Peyer's patch (tissue), 4 donors: Measurements from ENCODE around the gene ADAMTS2. TPM values are rescaled to one million over a fixed set of nuclear protein-coding genes. Genes with fewer than 3 reads are reported as not detected.

Source experiments
- DNase-seq, 3 donors: peaks; one replicate each; pipeline ENCODE4 v3.0.0-alpha.2; 2017 to 2019
- H3K27ac ChIP-seq, 4 donors: fragments of 200-600 bp; sonication (generic); one replicate each; pipeline ENCODE4 v1.5.1; 2016 to 2019
- H3K27me3 ChIP-seq, 2 donors: fragments of 200-600 bp; sonication (generic); one replicate each; pipeline ENCODE4 v1.5.1; 2019
- H3K36me3 ChIP-seq, 3 donors: fragments of 200-600 bp; sonication (generic); one replicate each; pipeline ENCODE4 v1.5.1; 2016 to 2019
- H3K4me1 ChIP-seq, 4 donors: fragments of 200-600 bp; sonication (generic); one replicate each; pipeline ENCODE4 v1.5.1; 2016 to 2019
- H3K4me3 ChIP-seq, 4 donors: fragments of 200-600 bp; sonication (generic); 1 replicate in 3 of 4; 2 replicates in 1 of 4; pipeline ENCODE4 v1.5.1; 2016 to 2019; ENCODE audit warnings: mild to moderate bottlenecking in 1 of 4
- H3K9me3 ChIP-seq, 4 donors: fragments of 200-600 bp; sonication (generic); one replicate each; pipeline ENCODE4 v1.5.1; 2016 to 2019; ENCODE audit warnings: mild to moderate bottlenecking in 1 of 4
- POLR2A ChIP-seq, 2 donors: fragments of 450-650 bp; IDR thresholded peaks; one replicate each; pipeline ENCODE4 v1.5.1; 2017; ENCODE audit warnings: antibody characterized with exemption in 2 of 2, mild to moderate bottlenecking in 2 of 2, moderate library complexity in 2 of 2
- total RNA-seq, 4 donors: library from RNA; depleted of rRNA; stranded (reverse); fragments of >200 nt; gene quantifications; one replicate each; pipeline ENCODE4 v1.1.0, GENCODE V29; 2016
- TF ChIP-seq, protein P1 (sequence below), 6 experiments: fragments of 450-650 bp in 4 of 6; fragments of 200-600 bp in 2 of 6; sonication (generic) in 1 of 6; IDR thresholded peaks; one replicate each; pipeline ENCODE4 v1.5.1; 2017 to 2019; ENCODE audit warnings: antibody characterized with exemption in 6 of 6, mild to moderate bottlenecking in 3 of 6, moderate library complexity in 1 of 6

The ADAMTS2 gene
- total RNA-seq, 4 donors from 2014 or later = 5.3 to 90.0 (median 9.5) TPM

DNA sequence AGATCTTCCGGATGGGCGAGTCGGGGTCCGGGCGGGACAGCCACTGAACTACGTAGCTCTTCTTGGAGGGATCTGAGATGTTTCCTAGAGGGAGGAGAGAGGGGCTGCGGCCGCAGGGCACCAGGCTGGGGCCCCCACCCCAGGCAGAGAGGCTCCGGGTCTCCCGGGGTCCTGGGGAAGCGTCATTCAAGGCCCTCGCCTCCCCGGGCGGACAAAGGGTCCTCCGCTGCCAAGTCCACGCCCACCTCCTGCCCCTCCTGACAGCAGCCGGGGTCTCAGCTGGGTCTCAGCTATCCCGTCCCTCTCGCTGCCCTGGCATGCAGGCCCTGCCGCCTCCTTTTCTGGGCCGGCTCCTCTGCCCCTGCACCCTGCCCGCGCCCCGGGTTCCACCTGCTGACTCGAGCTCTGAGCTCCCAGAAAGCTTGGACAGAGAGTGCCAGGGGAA, 223.6 kb downstream of the ADAMTS2 start:
- Histone ChIP-seq H3K9me3 (peaks cover 0 to 15% (median 2%) of the 10 kb centered on the region in 4 donors), H3K27me3 (no peaks in the 10 kb centered on the region), H3K4me1 (no peaks in the 10 kb centered on the region), H3K4me3 (no peak overlapping the region), H3K36me3 (no peaks in the 10 kb centered on the region), H3K27ac (no peak overlapping the region)
- peak in 1 of 3 donors; percentile 3 for DNase-seq
- no peak for TF ChIP-seq POLR2A (IDR thresholded peaks at IDR 0.05)
- TF ChIP-seq, protein P1, sequence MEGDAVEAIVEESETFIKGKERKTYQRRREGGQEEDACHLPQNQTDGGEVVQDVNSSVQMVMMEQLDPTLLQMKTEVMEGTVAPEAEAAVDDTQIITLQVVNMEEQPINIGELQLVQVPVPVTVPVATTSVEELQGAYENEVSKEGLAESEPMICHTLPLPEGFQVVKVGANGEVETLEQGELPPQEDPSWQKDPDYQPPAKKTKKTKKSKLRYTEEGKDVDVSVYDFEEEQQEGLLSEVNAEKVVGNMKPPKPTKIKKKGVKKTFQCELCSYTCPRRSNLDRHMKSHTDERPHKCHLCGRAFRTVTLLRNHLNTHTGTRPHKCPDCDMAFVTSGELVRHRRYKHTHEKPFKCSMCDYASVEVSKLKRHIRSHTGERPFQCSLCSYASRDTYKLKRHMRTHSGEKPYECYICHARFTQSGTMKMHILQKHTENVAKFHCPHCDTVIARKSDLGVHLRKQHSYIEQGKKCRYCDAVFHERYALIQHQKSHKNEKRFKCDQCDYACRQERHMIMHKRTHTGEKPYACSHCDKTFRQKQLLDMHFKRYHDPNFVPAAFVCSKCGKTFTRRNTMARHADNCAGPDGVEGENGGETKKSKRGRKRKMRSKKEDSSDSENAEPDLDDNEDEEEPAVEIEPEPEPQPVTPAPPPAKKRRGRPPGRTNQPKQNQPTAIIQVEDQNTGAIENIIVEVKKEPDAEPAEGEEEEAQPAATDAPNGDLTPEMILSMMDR (IDR thresholded peaks at IDR 0.05) = no peak

DNA sequence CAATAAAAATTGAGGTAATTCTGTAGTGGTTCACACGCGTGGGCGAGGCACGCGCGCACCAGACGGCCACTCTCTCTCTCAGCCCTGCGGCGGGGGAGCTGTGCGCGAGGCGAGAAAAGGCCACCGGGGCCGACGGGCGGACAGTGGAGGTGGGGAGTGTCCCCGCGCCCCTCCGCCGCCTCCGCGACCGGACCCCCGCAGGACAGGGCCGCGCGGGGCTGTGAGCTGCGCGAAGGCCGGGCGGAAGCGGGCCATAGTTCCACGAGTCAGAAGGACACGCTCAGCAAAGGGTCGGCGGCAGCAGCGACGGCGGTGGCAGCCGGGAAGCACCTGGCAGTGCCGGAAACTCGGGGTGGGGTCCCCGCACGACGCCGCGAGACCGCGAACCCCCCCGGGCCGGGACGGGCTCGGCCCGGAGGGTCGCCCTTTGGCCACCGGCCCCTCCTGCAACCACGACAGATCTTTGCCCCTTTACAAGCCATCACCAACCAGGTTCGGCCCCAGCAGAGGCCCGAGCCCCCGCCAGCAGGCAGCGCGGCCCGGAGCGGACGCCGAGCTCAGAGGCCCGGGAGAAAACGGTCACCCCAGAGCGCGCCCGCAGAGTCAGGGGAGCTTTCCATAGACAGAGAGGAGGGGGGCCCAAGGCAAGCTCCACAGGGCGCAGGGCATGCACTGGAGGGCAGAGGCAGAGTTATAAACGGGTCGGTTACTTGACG, 224.2 kb downstream of the ADAMTS2 start:
- H3K27me3 ChIP-seq = no peaks in the 10 kb centered on the region
- peaks cover 0 to 15% (median 2%) of the 10 kb centered on the region in 4 donors for H3K9me3 ChIP-seq
- H3K4me1 ChIP-seq = no peaks in the 10 kb centered on the region
- no peaks in the 10 kb centered on the region for H3K36me3 ChIP-seq
- DNase-seq = peak in 1 of 3 donors; percentile 3
- H3K27ac ChIP-seq = no peak overlapping the region
- H3K4me3 ChIP-seq = no peak overlapping the region
- TF ChIP-seq, protein P1 (IDR thresholded peaks at IDR 0.05) = no peak
- no peak for TF ChIP-seq POLR2A (IDR thresholded peaks at IDR 0.05)

DNA sequence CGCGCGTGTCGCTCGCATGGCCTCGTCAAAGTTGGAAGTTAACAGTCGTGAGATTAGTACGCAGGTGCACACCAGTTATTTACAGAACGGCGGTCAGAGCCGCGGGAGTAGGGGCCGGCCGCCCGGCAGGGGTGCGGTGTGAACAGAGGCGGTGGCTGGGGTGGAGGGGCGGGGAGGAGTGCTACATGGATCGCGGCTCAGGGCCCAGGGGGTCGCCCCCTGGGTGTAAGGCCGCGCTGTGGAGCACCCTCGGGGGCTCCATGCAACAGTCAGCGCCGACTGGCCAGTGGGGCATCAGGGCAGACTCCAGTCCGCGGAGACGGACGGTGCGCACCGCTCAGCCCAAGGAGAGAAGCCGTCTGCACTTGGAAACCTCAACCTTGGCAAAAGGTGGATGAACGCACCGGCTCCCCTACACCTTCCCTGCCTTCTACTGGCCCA, 224.8 kb downstream of the ADAMTS2 start:
- Histone ChIP-seq H3K27me3 (no peaks in the 10 kb centered on the region), H3K4me3 (no peak overlapping the region), H3K9me3 (peaks cover 0 to 15% (median 2%) of the 10 kb centered on the region in 4 donors), H3K27ac (no peak overlapping the region), H3K36me3 (no peaks in the 10 kb centered on the region), H3K4me1 (no peaks in the 10 kb centered on the region)
- no peak for TF ChIP-seq POLR2A (IDR thresholded peaks at IDR 0.05)
- TF ChIP-seq, protein P1 (IDR thresholded peaks at IDR 0.05) = no peak
- DNase-seq = peak in 2 of 3 donors; percentile 9 to 24

DNA sequence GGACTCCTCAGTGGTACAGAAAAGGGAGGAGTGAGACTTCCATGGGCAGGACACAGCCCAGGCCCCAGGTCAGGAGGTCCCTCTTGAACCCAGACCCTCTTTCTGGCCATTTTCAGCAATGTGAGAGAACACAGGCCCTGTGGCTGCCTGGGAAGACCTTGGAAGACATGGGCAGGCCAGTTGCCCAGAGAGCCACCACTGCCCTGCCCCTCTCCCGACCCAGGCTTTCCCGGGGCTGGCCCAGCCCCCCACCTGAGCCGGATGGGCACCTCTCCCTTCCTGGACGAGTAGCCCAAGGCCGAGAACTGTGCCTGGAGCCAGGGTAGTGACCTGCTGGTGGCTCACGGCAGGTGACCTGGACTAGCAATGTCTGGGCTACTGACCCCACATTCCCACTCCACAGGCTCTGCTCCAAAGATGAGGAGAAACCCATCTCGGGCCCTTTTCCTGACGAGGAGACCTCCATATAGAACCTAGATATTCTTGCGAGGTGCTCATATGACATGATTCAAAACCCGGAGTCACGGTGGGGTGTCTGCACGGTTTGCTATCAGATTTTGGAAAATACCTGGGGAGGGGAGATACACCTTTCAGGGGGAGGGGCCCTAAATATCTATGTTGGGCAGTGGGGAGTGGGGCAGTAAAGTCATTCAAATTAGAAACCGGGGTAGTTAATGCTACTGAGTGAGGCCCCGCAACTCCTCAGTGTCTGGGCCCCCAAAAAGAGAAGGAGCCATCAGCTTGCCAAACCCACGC, 225.7 kb downstream of the ADAMTS2 start:
- no peaks in the 10 kb centered on the region for H3K27me3 ChIP-seq
- H3K4me3 ChIP-seq = no peak overlapping the region
- no peaks in the 10 kb centered on the region for H3K4me1 ChIP-seq
- no peaks in the 10 kb centered on the region for H3K36me3 ChIP-seq
- TF ChIP-seq, protein P1 (IDR thresholded peaks at IDR 0.05) = no peak
- no peak for TF ChIP-seq POLR2A (IDR thresholded peaks at IDR 0.05)
- H3K27ac ChIP-seq = no peak overlapping the region
- DNase-seq = peak in 2 of 3 donors; percentile 9 to 22
- H3K9me3 ChIP-seq = peaks cover 0 to 20% (median 2%) of the 10 kb centered on the region in 4 donors

DNA sequence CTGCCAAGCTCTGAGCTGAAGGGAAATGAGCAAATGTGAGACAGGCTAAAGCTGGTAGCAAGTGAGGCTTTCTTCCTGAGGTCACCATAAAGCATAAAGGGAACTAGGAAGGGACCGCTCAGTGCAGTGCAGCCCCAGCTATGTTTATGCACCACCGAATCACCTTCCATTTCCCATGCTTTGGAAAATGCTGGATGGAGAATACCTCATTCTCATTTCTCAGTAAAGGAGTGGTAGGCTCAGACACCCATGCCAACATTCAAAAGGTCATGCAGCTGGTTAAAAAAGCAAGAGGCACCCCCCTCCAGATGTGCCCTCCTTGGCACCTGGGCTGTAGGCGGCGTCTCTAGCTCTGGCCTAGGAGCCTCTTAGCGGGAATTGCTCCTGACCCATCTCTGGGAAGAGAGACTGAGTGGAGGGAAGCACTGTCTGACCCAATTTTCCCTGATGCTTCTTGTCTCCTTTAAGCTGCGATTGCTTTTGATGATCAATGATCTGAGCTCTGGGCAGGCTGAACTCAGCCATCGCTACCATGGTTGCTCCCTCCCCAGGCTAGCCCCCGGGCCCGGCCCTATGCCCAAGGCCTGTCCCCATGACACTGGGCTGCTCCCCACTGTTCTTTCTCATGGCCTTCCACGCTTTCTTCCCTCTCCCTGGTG, 226.4 kb downstream of the ADAMTS2 start:
- no peaks in the 10 kb centered on the region for H3K27me3 ChIP-seq
- no peaks in the 10 kb centered on the region for H3K36me3 ChIP-seq
- no peak overlapping the region for H3K27ac ChIP-seq
- TF ChIP-seq POLR2A (IDR thresholded peaks at IDR 0.05) = no peak
- TF ChIP-seq, protein P1 (IDR thresholded peaks at IDR 0.05) = no peak
- H3K4me3 ChIP-seq = no peak overlapping the region
- H3K9me3 ChIP-seq = peaks cover 0 to 23% (median 5%) of the 10 kb centered on the region in 4 donors
- no peaks in the 10 kb centered on the region for H3K4me1 ChIP-seq
- peak in 1 of 3 donors; percentile 31 for DNase-seq
